ENCODE measurements around the gene ZNF300. TPM values are rescaled to one million over a fixed set of nuclear protein-coding genes. Genes with fewer than 3 reads are reported as not detected.

Gene ZNF300
- total and polyA plus RNA-seq, 12 donors, result 0.12 to 7.4 (median 0.85) TPM

DNA sequence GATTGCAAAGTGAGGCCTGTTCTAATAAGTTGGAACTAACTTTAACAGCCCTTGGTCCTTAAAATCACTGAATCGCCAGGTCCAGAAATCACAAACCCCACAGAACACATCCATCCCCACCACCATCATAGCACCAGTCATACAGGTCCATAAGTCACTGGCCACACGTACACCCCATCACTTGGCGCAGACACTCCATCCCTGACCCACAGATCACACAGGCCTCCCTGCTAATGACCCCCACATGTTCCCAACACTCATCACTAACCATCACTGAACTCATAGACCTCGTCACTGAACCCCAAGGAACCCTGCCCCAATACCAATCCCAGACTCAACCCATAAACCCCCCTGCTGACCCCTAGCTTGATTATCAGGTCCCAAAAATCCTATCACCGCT is 41.2 kb upstream of the ZNF300 start:
- intact Hi-C loops (cut with DNase I), result no loop called here
- H3K9me3 ChIP-seq (replicated peaks in 1 of 3), result peaks cover 0 to 44% (median 14%) of the 10 kb centered on the region in 3 donors
- 27 to 44% (median 43%) methylated on average over 5 of the region's 5 CpGs for WGBS, 4 donors

DNA sequence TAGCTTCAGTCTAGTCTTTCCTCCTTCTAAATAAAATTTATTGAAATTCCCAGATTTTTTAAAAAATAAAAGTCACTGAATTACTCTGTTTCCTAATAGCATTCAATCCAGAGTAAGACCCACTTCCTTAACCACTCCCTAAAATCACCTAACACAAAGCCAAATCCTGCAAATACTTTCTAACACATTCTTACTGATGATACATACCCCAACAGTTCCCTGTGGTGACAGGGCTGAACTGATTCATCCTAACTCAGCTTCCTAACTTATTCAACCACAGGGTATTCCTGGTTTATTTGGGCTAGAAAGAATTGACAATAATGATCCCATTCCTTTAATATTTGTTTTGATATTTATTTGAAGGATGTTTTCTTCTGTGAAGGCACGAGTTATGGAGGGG is 40.7 kb upstream of the ZNF300 start:
- intact Hi-C loops (cut with DNase I), result no loop called here
- Histone ChIP-seq H3K36me3 (replicated peaks in 1 of 2) (no peaks in the 10 kb centered on the region), H3K27ac (no peak overlapping the region), H3K27me3 (no peaks in the 10 kb centered on the region), H3K4me1 (replicated peaks in 1 of 2) (peaks cover 0 to 6% of the 10 kb centered on the region in 2 donors), H3K9me3 (replicated peaks in 1 of 3) (peaks cover 0 to 48% (median 14%) of the 10 kb centered on the region in 3 donors), H3K4me3 (peak overlapping the region in 1 of 4 donors; percentile 62)
- no peak for DNase-seq
- TF ChIP-seq, protein P1, sequence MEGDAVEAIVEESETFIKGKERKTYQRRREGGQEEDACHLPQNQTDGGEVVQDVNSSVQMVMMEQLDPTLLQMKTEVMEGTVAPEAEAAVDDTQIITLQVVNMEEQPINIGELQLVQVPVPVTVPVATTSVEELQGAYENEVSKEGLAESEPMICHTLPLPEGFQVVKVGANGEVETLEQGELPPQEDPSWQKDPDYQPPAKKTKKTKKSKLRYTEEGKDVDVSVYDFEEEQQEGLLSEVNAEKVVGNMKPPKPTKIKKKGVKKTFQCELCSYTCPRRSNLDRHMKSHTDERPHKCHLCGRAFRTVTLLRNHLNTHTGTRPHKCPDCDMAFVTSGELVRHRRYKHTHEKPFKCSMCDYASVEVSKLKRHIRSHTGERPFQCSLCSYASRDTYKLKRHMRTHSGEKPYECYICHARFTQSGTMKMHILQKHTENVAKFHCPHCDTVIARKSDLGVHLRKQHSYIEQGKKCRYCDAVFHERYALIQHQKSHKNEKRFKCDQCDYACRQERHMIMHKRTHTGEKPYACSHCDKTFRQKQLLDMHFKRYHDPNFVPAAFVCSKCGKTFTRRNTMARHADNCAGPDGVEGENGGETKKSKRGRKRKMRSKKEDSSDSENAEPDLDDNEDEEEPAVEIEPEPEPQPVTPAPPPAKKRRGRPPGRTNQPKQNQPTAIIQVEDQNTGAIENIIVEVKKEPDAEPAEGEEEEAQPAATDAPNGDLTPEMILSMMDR (IDR thresholded peaks at IDR 0.05), result no peak
- no peak for TF ChIP-seq POLR2A (IDR thresholded peaks at IDR 0.05)
- 76 to 92% (median 81%) methylated on average over 1 of the region's 1 CpG for WGBS, 4 donors

More for the DNA sequence above, 41.2 kb upstream of the ZNF300 start:
- Histone ChIP-seq H3K36me3 (replicated peaks in 1 of 2) (no peaks in the 10 kb centered on the region), H3K27ac (peak overlapping the region in 3 of 5 donors; percentile 25 to 85 (median 65)), H3K27me3 (no peaks in the 10 kb centered on the region), H3K4me3 (peak overlapping the region in 2 of 4 donors; percentile 10 to 62), H3K4me1 (replicated peaks in 1 of 2) (peaks cover 0 to 6% of the 10 kb centered on the region in 2 donors)
- peak in 1 of 7 donors; percentile 7 for DNase-seq
- TF ChIP-seq, protein P1 (IDR thresholded peaks at IDR 0.05), result no peak
- TF ChIP-seq POLR2A (IDR thresholded peaks at IDR 0.05), result no peak

DNA sequence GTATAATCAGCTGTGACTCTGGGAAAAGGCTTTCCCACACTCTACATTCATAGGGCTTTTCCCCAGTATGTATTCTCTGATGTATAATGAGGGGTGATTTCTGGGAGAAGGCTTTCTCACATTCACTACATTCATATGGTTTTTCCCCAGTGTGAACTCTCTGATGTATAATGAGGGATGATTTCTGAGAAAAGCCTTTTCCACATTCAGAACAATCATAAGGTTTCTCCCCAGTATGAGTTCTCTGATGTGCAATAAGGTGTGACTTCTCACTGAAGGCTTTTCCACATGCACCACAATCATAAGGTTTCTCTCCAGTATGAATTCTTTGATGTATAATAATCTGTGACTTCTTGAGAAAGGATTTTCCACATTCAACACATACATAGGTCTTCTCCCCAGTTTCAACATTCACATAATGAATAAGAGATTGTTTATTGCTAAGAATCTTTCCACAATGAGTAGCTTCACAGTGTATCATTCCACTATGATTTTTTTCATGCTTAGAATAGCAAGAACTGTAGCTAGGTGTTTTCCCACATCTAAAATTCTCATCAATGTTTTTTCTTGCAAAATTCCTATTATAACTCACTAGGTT is 26.7 kb upstream of the ZNF300 start:
- intact Hi-C loops (cut with DNase I), result no loop called here
- no peak for DNase-seq
- Histone ChIP-seq H3K4me3 (no peak overlapping the region), H3K4me1 (replicated peaks in 1 of 2) (no peaks in the 10 kb centered on the region), H3K36me3 (replicated peaks in 1 of 2) (no peaks in the 10 kb centered on the region), H3K27me3 (no peaks in the 10 kb centered on the region), H3K27ac (no peak overlapping the region), H3K9me3 (replicated peaks in 1 of 3) (peaks cover 4 to 80% (median 9%) of the 10 kb centered on the region in 3 donors)
- TF ChIP-seq, protein P1 (IDR thresholded peaks at IDR 0.05), result no peak
- no peak for TF ChIP-seq POLR2A (IDR thresholded peaks at IDR 0.05)

DNA sequence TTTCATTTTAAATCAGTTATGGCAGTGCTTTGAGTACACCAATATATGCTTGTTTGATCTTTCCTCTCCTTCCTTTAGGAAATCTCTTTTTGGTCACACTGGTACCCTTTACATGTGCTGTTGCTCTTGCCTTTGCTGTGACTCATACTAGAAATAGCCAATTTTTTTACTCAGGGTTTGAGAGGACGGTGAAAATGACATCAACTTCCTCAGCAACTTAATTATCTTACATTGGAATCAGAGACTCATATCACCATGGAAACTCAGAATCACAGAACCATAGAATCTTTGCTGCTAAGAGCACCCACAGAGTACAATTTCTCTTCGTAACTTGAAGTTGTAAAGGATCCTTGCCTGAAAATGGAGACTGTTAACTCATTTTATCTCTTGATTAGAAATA is 13.8 kb upstream of the ZNF300 start:
- TF ChIP-seq, protein P1 (IDR thresholded peaks at IDR 0.05), result no peak
- TF ChIP-seq POLR2A (IDR thresholded peaks at IDR 0.05), result no peak
- Histone ChIP-seq H3K4me1 (replicated peaks in 1 of 2) (no peaks in the 10 kb centered on the region), H3K36me3 (replicated peaks in 1 of 2) (no peaks in the 10 kb centered on the region), H3K9me3 (replicated peaks in 1 of 3) (peaks cover 3 to 38% (median 10%) of the 10 kb centered on the region in 3 donors), H3K27me3 (no peaks in the 10 kb centered on the region), H3K4me3 (no peak overlapping the region), H3K27ac (no peak overlapping the region)
- 38 to 54% (median 51%) methylated on average over 2 of the region's 2 CpGs for WGBS, 4 donors
- DNase-seq, result no peak
- intact Hi-C loops (cut with DNase I), result no loop called here

Data from adrenal gland (tissue), 12 donors.